ENCODE results near the gene CECR2.

GRCh38 chr22:17518406-17518805 is 149.1 kb downstream of the CECR2 start:
- TF ChIP-seq CTCF (IDR thresholded peaks at IDR 0.05): no peak
- no peak for TF ChIP-seq EP300 (IDR thresholded peaks at IDR 0.05)
- TF ChIP-seq POLR2A (IDR thresholded peaks at IDR 0.05): no peak
